ENCODE measurements around the gene LPP. TPM values are rescaled to one million over a fixed set of nuclear protein-coding genes. Genes with fewer than 3 reads are reported as not detected.

LPP gene
- total RNA-seq, 1 experiment from 2014 or later: 12.6 TPM

GRCh38 chr3:188236271-188236670 lies 82.3 kb downstream of the LPP start:
- in situ Hi-C loops (cut with HindIII; ENCODE audit: low sequenced_read_pairs): no loop called here
- DNase-seq (ENCODE audit: low spot score): no peak

GRCh38 chr3:188239035-188239434 lies 85.1 kb downstream of the LPP start:
- DNase-seq (ENCODE audit: low spot score): no peak
- in situ Hi-C loops (cut with HindIII; ENCODE audit: low sequenced_read_pairs): no loop called here

- in situ Hi-C loops (cut with HindIII; ENCODE audit: low sequenced_read_pairs): no loop called here
These were observed 85.6 kb downstream of the LPP start for GRCh38 chr3:188239577-188239976.

GRCh38 chr3:188240189-188240981 lies 86.4 kb downstream of the LPP start:
- in situ Hi-C loops (cut with HindIII; ENCODE audit: low sequenced_read_pairs): no loop called here
- peak; percentile 47 for DNase-seq (ENCODE audit: low spot score)

More at GRCh38 chr3:188239577-188239976, 85.6 kb downstream of the LPP start:
- no peak for DNase-seq (ENCODE audit: low spot score)

- in situ Hi-C loops (cut with HindIII; ENCODE audit: low sequenced_read_pairs): no loop called here
These were observed 87.1 kb downstream of the LPP start for GRCh38 chr3:188241072-188241471.

GRCh38 chr3:188241883-188242282 lies 87.9 kb downstream of the LPP start:
- peak; percentile 55 for DNase-seq (ENCODE audit: low spot score)
- in situ Hi-C loops (cut with HindIII; ENCODE audit: low sequenced_read_pairs): no loop called here

More at GRCh38 chr3:188241072-188241471, 87.1 kb downstream of the LPP start:
- peak; percentile 50 for DNase-seq (ENCODE audit: low spot score)

GRCh38 chr3:188242436-188243123 lies 88.6 kb downstream of the LPP start:
- in situ Hi-C loops (cut with HindIII; ENCODE audit: low sequenced_read_pairs): no loop called here
- DNase-seq (ENCODE audit: low spot score): peak; percentile 42

GRCh38 chr3:188243124-188243795 lies 89.3 kb downstream of the LPP start:
- in situ Hi-C loops (cut with HindIII; ENCODE audit: low sequenced_read_pairs): no loop called here
- no peak for DNase-seq (ENCODE audit: low spot score)

- no peak for DNase-seq (ENCODE audit: low spot score)
- in situ Hi-C loops (cut with HindIII; ENCODE audit: low sequenced_read_pairs): no loop called here
These were observed 90.5 kb downstream of the LPP start for GRCh38 chr3:188244395-188244861.

GRCh38 chr3:188246905-188247304 lies 92.9 kb downstream of the LPP start:
- in situ Hi-C loops (cut with HindIII; ENCODE audit: low sequenced_read_pairs): no loop called here
- no peak for DNase-seq (ENCODE audit: low spot score)

- in situ Hi-C loops (cut with HindIII; ENCODE audit: low sequenced_read_pairs): no loop called here
- no peak for DNase-seq (ENCODE audit: low spot score)
These were observed 94.1 kb downstream of the LPP start for GRCh38 chr3:188248036-188248561.

- no peak for DNase-seq (ENCODE audit: low spot score)
- in situ Hi-C loops (cut with HindIII; ENCODE audit: low sequenced_read_pairs): no loop called here
These were observed 99.3 kb downstream of the LPP start for GRCh38 chr3:188253123-188253793.

- in situ Hi-C loops (cut with HindIII; ENCODE audit: low sequenced_read_pairs): no loop called here
- DNase-seq (ENCODE audit: low spot score): no peak
These were observed 100.0 kb downstream of the LPP start for GRCh38 chr3:188253800-188254452.

GRCh38 chr3:188254520-188255070 lies 100.6 kb downstream of the LPP start:
- in situ Hi-C loops (cut with HindIII; ENCODE audit: low sequenced_read_pairs): no loop called here
- DNase-seq (ENCODE audit: low spot score): no peak

- no peak for DNase-seq (ENCODE audit: low spot score)
- in situ Hi-C loops (cut with HindIII; ENCODE audit: low sequenced_read_pairs): no loop called here
These were observed 101.2 kb downstream of the LPP start for GRCh38 chr3:188255190-188255589.

GRCh38 chr3:188256758-188257157 lies 102.8 kb downstream of the LPP start:
- in situ Hi-C loops (cut with HindIII; ENCODE audit: low sequenced_read_pairs): no loop called here
- no peak for DNase-seq (ENCODE audit: low spot score)

GRCh38 chr3:188257384-188258026 lies 103.5 kb downstream of the LPP start:
- no peak for DNase-seq (ENCODE audit: low spot score)
- in situ Hi-C loops (cut with HindIII; ENCODE audit: low sequenced_read_pairs): no loop called here

- in situ Hi-C loops (cut with HindIII; ENCODE audit: low sequenced_read_pairs): no loop called here
These were observed 105.2 kb downstream of the LPP start for GRCh38 chr3:188259191-188259590.

More at GRCh38 chr3:188259191-188259590, 105.2 kb downstream of the LPP start:
- no peak for DNase-seq (ENCODE audit: low spot score)

Data from G401 (cell line).